Osteoblast (primary cell): ENCODE results near the gene C2orf72. TPM values are rescaled to one million over a fixed set of nuclear protein-coding genes. Genes with fewer than 3 reads are reported as not detected.

ENCODE experiments used
- DNase-seq: peaks from one replicate; pipeline ENCODE4 v3.0.0; 2011; ENCODE audit warnings: low spot score, mixed read lengths; ENCODE audit not compliant: insufficient read length; ENCODE audit errors: missing footprints
- H2AFZ ChIP-seq: 2 replicates; pipeline ENCODE4 v1.6.0; 2011; ENCODE audit warnings: mild to moderate bottlenecking, low read length
- H3K27ac ChIP-seq: 2 replicates; pipeline ENCODE4 v1.5.1; 2011; ENCODE audit warnings: mild to moderate bottlenecking, low read depth, low read length, moderate library complexity
- H3K27me3 ChIP-seq: 2 replicates; pipeline ENCODE4 v1.6.0; 2012; ENCODE audit warnings: mild to moderate bottlenecking, control low read depth, inconsistent platforms, low read length, moderate library complexity; ENCODE audit not compliant: insufficient read depth
- H3K36me3 ChIP-seq: 2 replicates; pipeline ENCODE4 v1.5.1; 2011; ENCODE audit warnings: mild to moderate bottlenecking, low read length, control low read depth, moderate library complexity; ENCODE audit not compliant: insufficient read depth
- H3K4me1 ChIP-seq: 2 replicates; pipeline ENCODE4 v1.5.1; 2011; ENCODE audit warnings: mild to moderate bottlenecking, low read length, control low read depth, moderate library complexity; ENCODE audit not compliant: insufficient read depth
- H3K4me2 ChIP-seq: 2 replicates; pipeline ENCODE4 v1.6.0; 2011; ENCODE audit warnings: mild to moderate bottlenecking, low read length; ENCODE audit not compliant: insufficient read depth
- H3K4me3 ChIP-seq: fragments of 200-600 bp; sonication (generic); 3 replicates; pipeline ENCODE4 v1.5.1; 2012; ENCODE audit warnings: mild to moderate bottlenecking, low read length, inconsistent platforms; ENCODE audit not compliant: insufficient read depth
- H3K79me2 ChIP-seq: 2 replicates; pipeline ENCODE4 v1.6.0; 2012; ENCODE audit warnings: mild to moderate bottlenecking, low read length, control low read depth, inconsistent platforms; ENCODE audit not compliant: insufficient read depth
- H3K9me3 ChIP-seq: 2 replicates; pipeline ENCODE4 v1.5.1; 2011; ENCODE audit warnings: low read depth, low read length, control low read depth
- H4K20me1 ChIP-seq: 2 replicates; pipeline ENCODE4 v1.6.0; 2012; ENCODE audit warnings: mild to moderate bottlenecking, low read length, control low read depth; ENCODE audit not compliant: insufficient read depth
- CTCF ChIP-seq: IDR thresholded peaks from 2 replicates; pipeline ENCODE4 v1.5.1; 2011; ENCODE audit warnings: mild to moderate bottlenecking, low read depth, low read length, moderate library complexity; ENCODE audit errors: extremely low read depth
- total RNA-seq: library from RNA; depleted of rRNA; stranded (reverse); fragments of >200 nt; gene quantifications from 2 replicates; pipeline ENCODE4 v1.2.3, GENCODE V29; 2012

The C2orf72 gene
- total RNA-seq, 1 donor, result not detected

- DNase-seq, result no peak
- Histone ChIP-seq H3K9me3 (no peaks in the 10 kb centered on the region), H3K27me3 (no peaks in the 10 kb centered on the region), H3K36me3 (peaks cover 45% of the 10 kb centered on the region), H3K4me3 (no peak overlapping the region), H3K4me1 (no peaks in the 10 kb centered on the region), H4K20me1 (peaks cover 3% of the 10 kb centered on the region), H3K79me2 (peaks cover 21% of the 10 kb centered on the region), H3K4me2 (no peak overlapping the region), H3K27ac (no peak overlapping the region), H2AFZ (no peak overlapping the region)
- TF ChIP-seq CTCF, result no peak
These were observed 56.6 kb downstream of the C2orf72 start for GRCh38 chr2:231093933-231094332.

GRCh38 chr2:231094736-231095346 is 57.5 kb downstream of the C2orf72 start:
- no peaks in the 10 kb centered on the region for H3K4me1 ChIP-seq
- H3K27ac ChIP-seq, result no peak overlapping the region
- no peak overlapping the region for H3K4me3 ChIP-seq
- H3K9me3 ChIP-seq, result peaks cover 5% of the 10 kb centered on the region
- peaks cover 21% of the 10 kb centered on the region for H3K79me2 ChIP-seq
- H3K4me2 ChIP-seq, result no peak overlapping the region
- no peaks in the 10 kb centered on the region for H3K27me3 ChIP-seq
- H4K20me1 ChIP-seq, result peaks cover 3% of the 10 kb centered on the region
- no peak for TF ChIP-seq CTCF
- no peak overlapping the region for H2AFZ ChIP-seq
- H3K36me3 ChIP-seq, result peaks cover 54% of the 10 kb centered on the region
- no peak for DNase-seq

Other genes starting within 250 kb of the C2orf72 start
- 52.2 and 63.7 TPM in 2 replicates for gene ITM2C, start 172.6 kb upstream of the C2orf72 start, total RNA-seq
- gene GPR55, start 112.3 kb upstream of the C2orf72 start, total RNA-seq, result not detected in 2 replicates
- gene SPATA3, start 41.4 kb upstream of the C2orf72 start, total RNA-seq, result not detected in 2 replicates
- gene PSMD1, start 19.3 kb downstream of the C2orf72 start, total RNA-seq, result 112 TPM in 2 replicates
- 2.9 and 5.3 TPM in 2 replicates for gene HTR2B, start 87.5 kb downstream of the C2orf72 start, total RNA-seq
- gene ARMC9, start 161.1 kb downstream of the C2orf72 start, total RNA-seq, result 221 and 240 TPM in 2 replicates